Heart right ventricle (tissue), 16 donors: ENCODE measurements around the gene CDH13. TPM values are rescaled to one million over a fixed set of nuclear protein-coding genes. Genes with fewer than 3 reads are reported as not detected.

Experiments
- ATAC-seq, 8 donors: fragments of 200-7000 bp; cut with Tn5 transposase; one replicate each; pipeline ENCODE4 v1.9.1; 2020; ENCODE audit warnings: mild to moderate bottlenecking in 8 of 8, moderate library complexity in 8 of 8, moderate number of reproducible peaks in 1 of 8
- DNase-seq, 2 donors: peaks; one replicate each; pipeline ENCODE4 v3.0.0-alpha.2; 2020
- H3K27ac ChIP-seq, 10 donors: fragments of 200-600 bp; sonication (generic) in 2 of 10; one replicate each; pipeline versions ENCODE4 v1.5.0 to v1.8.0; 2020 to 2022; ENCODE audit warnings: mild to moderate bottlenecking in 3 of 10
- H3K27me3 ChIP-seq, 7 donors: fragments of 200-600 bp; one replicate each; pipeline ENCODE4 v1.8.0; 2021 to 2022; ENCODE audit warnings: mild to moderate bottlenecking in 2 of 7
- H3K36me3 ChIP-seq, 9 donors: fragments of 200-600 bp; sonication (generic) in 1 of 9; one replicate each; pipeline versions ENCODE4 v1.5.0 to v1.8.0; 2020 to 2022; ENCODE audit warnings: mild to moderate bottlenecking in 2 of 9
- H3K4me1 ChIP-seq, 9 donors: fragments of 200-600 bp; sonication (generic) in 1 of 9; one replicate each; pipeline versions ENCODE4 v1.5.0 to v1.8.0; 2020 to 2022; ENCODE audit warnings: mild to moderate bottlenecking in 4 of 9
- H3K4me3 ChIP-seq, 10 donors: fragments of 200-600 bp; sonication (generic) in 2 of 10; one replicate each; pipeline versions ENCODE4 v1.5.0 to v1.8.0; 2020 to 2022; ENCODE audit warnings: mild to moderate bottlenecking in 7 of 10, moderate library complexity in 2 of 10
- H3K9me3 ChIP-seq, 11 donors: fragments of 200-600 bp in 10 of 11; sonication (generic) in 2 of 11; one replicate each; pipeline versions ENCODE4 v1.5.0 to v1.8.0; 2013 to 2022; ENCODE audit warnings: mild to moderate bottlenecking in 2 of 11, control low read depth in 1 of 11, moderate library complexity in 1 of 11
- CTCF ChIP-seq, 9 donors: fragments of 200-600 bp; sonication (generic) in 2 of 9; IDR thresholded peaks; one replicate each; pipeline versions ENCODE4 v1.5.0 to v1.8.0; 2021 to 2022; ENCODE audit warnings: antibody characterized with exemption in 9 of 9, mild to moderate bottlenecking in 5 of 9, moderate library complexity in 1 of 9
- WGBS, 2 donors: extraction: QIAGEN DNeasy Blood & Tissue Kit; methylation state at CpG; one replicate each; pipeline ENCODE4 v1.1.7; 2013; ENCODE audit warnings: inconsistent platforms in 1 of 2; 5-methylcytosine and 5-hydroxymethylcytosine counted together
- intact Hi-C, 10 donors: fragments of 100-400 bp; cut with DNase I; formaldehyde crosslinking; loops; one replicate each; pipeline versions ENCODE4 v1.11.1 to v1.14.2; 2022
- polyA plus RNA-seq, 2 donors: library from polyadenylated mRNA; stranded (reverse); fragments of 200-250 nt; gene quantifications; one replicate each; pipeline ENCODE4 v1.2.3, GENCODE V29; 2013
- total RNA-seq, 10 donors: library from RNA; stranded (reverse); fragmentation: NEBNext Ultra II Directional in 3 of 10; extraction: Animal tissue kit (Norgen Biotek cat#: 25700) in 3 of 10; gene quantifications; one replicate each; pipeline versions ENCODE4 v1.2.1 to v1.2.4, GENCODE V29; 2021 to 2023
- donor health status: Arrhythmogenic right ventricular cardiomyopathy.
- donor health status: ischemic (EF 13 %, LVEDD 7.1; RV severe dilation, severe dysfunction).
- donor health status: healthy with polysubstance abuse.
- donor health status: DM: no; HTN: yes; CAD: no.
- donor health status: DM: no; HTN: no; CAD: no.
- donor health status: ischemic (EF 25% LVEDD 6.9; RV normal size, moderate dysfunction).
- donor health status: ischemic (EF 25% LVEDD 5.7; RV mildly dilated, moderate dysfunction).
- donor health status: healthy.
- donor health status: DM: yes; HTN: yes; CAD: no.
- donor health status: Ischemic cardiomyopathy.
- donor health status: ischemic (EF 35%, LVEDD 5.7; RV mildly dilated, moderate dysfunction).
- donor health status: nonischemic (EF 11% LVEDD 7.7; RV severe dilation, severe dysfunction).
- donor health status: DM: yes; HTN: yes; CAD: no.
- donor health status: PGD.
- donor health status: ischemic (EF 29% LVEDD 5.4; RV normal size, mild dysfunction).
- donor health status: nonischemic (EF 23%, LVEDD 6.1; RV moderate dilation, normal function).

CDH13 gene
- total and polyA plus RNA-seq, 12 donors: 15.5 to 221 (median 168) TPM

GRCh38 chr16:82684256-82684655, 57.5 kb downstream of the CDH13 start:
- H3K4me1 ChIP-seq: peaks cover 0 to 26% (median 2%) of the 10 kb centered on the region in 9 donors
- intact Hi-C loops: no loop called here
- no peak overlapping the region for H3K27ac ChIP-seq
- no peaks in the 10 kb centered on the region for H3K36me3 ChIP-seq
- 92 to 95% methylated on average over 2 of the region's 2 CpGs for WGBS, 2 donors
- DNase-seq (no peak), ATAC-seq (no peak)
- no peaks in the 10 kb centered on the region for H3K9me3 ChIP-seq
- no peaks in the 10 kb centered on the region for H3K27me3 ChIP-seq
- no peak for TF ChIP-seq CTCF (IDR thresholded peaks at IDR 0.05)
- H3K4me3 ChIP-seq: no peak overlapping the region

- no peaks in the 10 kb centered on the region for H3K36me3 ChIP-seq
- H3K27ac ChIP-seq: no peak overlapping the region
- DNase-seq (no peak), ATAC-seq (no peak)
- peaks cover 0 to 26% (median 0%) of the 10 kb centered on the region in 9 donors for H3K4me1 ChIP-seq
- intact Hi-C loops: no loop called here
- H3K4me3 ChIP-seq: no peak overlapping the region
- H3K9me3 ChIP-seq: no peaks in the 10 kb centered on the region
- WGBS, 2 donors: 93 to 97% methylated on average over 4 of the region's 4 CpGs
- H3K27me3 ChIP-seq: no peaks in the 10 kb centered on the region
- TF ChIP-seq CTCF (IDR thresholded peaks at IDR 0.05): no peak
Measured at GRCh38 chr16:82685526-82685925, 58.8 kb downstream of the CDH13 start.

- intact Hi-C loops: no loop called here
- H3K27ac ChIP-seq: no peak overlapping the region
- DNase-seq (no peak), ATAC-seq (no peak)
- no peaks in the 10 kb centered on the region for H3K36me3 ChIP-seq
- peaks cover 6 to 32% (median 18%) of the 10 kb centered on the region in 9 donors for H3K4me1 ChIP-seq
- no peak for TF ChIP-seq CTCF (IDR thresholded peaks at IDR 0.05)
- H3K9me3 ChIP-seq: peaks cover 0 to 4% (median 0%) of the 10 kb centered on the region in 11 donors
- H3K4me3 ChIP-seq: no peak overlapping the region
- H3K27me3 ChIP-seq: no peaks in the 10 kb centered on the region
Measured at GRCh38 chr16:82694239-82694874, 67.6 kb downstream of the CDH13 start.

GRCh38 chr16:82695806-82696205, 69.0 kb downstream of the CDH13 start:
- TF ChIP-seq CTCF (IDR thresholded peaks at IDR 0.05): no peak
- intact Hi-C loops: loop anchor here in 2 of 10 donors (5.0 kb wide), 2 partner anchors 44 to 54 kb away; no protein-coding TSS in a partner anchor
- Histone ChIP-seq H3K4me3 (no peak overlapping the region), H3K4me1 (peaks cover 9 to 47% (median 32%) of the 10 kb centered on the region in 9 donors), H3K9me3 (peaks cover 0 to 4% (median 0%) of the 10 kb centered on the region in 11 donors), H3K27ac (no peak overlapping the region), H3K27me3 (no peaks in the 10 kb centered on the region), H3K36me3 (no peaks in the 10 kb centered on the region)
- no peak for ATAC-seq
- WGBS, 2 donors: 22 to 51% methylated on average over 1 of the region's 1 CpG
- no peak for DNase-seq
